ENCODE data around the gene GMCL2.
"Not testable (repeated sequence)": the region's sequence is repeated elsewhere in the genome, so short reads cannot be mapped to it uniquely, and the experiment has no call there.

Gene GMCL2

DNA sequence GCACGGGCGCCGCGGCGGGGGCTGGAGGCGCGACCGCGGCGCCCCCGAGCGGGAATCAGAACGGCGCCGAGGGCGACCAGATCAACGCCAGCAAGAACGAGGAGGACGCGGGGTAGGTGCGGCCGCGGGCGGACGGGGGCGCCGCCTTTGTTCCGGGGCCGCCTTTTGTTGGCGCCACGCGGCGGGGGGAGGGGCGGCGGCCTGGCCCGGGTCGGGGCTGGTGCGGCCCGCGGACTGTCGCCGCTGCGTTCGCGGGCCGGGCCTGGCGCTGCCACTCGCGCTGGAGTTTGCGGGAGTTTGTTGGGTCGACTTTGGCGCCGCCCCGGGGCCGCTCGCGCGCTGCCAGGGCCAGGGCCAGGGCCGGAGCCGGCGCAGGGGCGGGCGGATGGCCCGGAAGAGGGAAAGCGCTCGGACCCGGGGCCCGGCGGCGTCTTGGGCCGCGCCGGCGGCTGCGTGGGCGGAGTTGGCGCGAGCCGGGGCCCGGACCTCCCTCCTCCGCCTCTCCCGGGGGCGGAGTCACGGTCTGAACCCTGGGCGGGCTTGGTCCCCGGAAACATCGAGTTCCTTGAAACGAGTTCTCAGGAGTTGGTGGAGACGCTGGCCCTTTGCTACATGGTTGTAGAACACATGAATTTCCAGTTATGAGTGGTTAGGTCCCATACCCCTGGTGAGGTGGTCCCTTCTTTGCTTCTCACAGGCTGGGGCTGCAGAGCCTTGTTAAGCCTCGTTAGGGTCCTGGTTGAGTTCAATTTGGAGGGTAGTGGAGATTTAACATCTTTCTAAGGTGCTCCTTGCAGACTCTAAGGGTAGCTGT lies 18.0 kb upstream of the GMCL2 start:
- peak; percentile 85 to 94 (median 90) for DNase-seq

DNA sequence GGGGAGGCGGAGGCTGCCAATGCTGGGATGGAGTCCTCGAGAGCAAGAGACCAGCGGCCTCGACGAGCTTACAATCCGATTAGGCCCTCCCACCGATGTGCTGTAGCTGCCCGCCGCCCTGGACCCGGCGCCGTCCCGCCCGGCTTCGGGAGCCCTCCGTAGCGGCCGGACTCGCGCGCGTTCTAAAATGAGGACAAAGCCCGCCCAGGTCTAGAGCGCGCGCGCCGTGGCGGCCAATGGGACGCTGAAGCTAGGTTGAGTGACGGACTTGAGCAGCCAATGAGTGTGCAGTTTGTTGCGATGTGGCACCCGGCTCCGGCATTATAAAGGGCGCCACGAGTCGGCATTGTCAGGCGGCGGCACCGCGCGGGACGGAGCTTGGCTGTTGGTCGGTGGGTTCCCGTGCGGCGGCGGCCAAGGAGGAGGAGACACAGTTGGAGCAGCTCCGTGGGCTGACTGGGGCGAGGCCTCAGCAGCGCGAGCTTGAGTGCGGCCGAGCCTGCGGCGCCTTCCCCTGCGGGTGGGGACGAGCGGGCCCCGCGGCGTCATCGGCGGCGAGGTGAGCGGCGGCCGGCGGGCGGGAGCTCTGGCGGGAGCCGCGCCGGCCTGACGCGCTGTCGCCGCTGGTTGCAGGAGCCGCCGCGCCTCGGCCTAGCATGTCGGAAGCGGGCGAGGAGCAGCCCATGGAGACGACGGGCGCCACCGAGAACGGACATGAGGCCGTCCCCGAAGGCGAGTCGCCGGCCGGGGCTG lies 17.2 kb upstream of the GMCL2 start, which contains the start of gene HNRNPAB:
TSS of gene HNRNPAB (plus strand) at position 352 of the 753 bp plus-strand sequence. CDS start at position 657, 305 bp downstream.
- DNase-seq, result peak; percentile 97 to 99 (median 97)

DNA sequence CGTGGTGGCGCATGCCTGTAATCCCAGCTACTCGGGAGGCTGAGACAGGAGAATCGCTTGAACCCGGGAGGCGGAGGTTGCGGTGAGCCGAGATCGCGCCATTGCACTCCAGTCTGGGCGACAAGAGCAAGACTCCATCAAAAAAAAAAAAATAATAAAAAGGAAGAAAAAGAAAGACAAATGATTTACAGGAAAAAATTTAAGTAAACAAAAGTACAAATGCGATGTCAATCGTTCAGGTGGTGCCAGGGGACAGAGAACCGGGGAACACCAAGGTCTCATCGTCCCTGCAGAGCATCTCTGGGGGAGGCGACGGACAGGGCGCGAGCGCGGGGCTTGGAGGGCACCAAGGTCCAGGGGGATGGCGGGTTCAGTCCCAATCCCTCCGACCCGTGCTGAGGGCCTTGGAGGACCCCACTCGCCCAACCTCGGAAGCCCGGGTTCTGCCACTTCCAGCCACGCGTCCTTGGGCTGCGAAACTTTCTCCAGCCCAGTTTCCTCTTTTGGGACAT lies 16.6 kb upstream of the GMCL2 start:
- no peak for DNase-seq

DNA sequence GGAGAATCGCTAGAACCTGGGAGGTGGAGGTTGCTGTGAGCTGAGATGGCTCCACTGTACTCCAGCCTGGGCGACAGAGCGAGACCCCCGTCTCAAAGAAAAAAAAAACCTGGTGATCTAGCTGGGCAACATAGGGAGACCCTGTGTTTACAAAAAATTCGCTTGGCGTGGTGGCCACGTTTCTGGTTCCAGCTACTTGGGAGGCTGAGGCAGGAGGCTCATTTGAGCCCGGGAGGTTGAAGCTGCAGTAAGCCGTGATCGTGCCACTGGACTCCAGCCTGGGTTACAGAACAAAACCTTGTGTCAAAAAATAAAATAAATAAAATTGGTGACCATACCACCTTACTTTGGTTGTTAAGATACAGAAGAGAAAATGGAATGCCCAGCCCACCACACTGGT lies 15.4 kb upstream of the GMCL2 start:
- DNase-seq, result no peak

DNA sequence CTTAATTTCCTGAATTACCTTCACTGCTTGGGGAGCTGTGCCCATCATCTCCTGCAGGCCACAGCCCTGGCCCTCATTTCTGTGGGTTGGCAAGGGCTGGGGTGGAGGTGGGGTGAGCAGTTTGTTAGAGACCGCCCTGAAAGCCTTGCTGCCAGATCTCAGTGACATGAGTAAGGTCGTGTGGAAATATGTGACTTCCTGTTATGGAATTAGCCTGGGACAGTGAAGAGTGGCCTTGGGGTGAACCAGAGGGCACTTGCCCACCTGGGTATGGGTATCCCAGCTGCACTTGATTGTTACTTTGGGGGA lies 14.7 kb upstream of the GMCL2 start:
- DNase-seq, result peak; percentile 44 to 63 (median 58)

DNA sequence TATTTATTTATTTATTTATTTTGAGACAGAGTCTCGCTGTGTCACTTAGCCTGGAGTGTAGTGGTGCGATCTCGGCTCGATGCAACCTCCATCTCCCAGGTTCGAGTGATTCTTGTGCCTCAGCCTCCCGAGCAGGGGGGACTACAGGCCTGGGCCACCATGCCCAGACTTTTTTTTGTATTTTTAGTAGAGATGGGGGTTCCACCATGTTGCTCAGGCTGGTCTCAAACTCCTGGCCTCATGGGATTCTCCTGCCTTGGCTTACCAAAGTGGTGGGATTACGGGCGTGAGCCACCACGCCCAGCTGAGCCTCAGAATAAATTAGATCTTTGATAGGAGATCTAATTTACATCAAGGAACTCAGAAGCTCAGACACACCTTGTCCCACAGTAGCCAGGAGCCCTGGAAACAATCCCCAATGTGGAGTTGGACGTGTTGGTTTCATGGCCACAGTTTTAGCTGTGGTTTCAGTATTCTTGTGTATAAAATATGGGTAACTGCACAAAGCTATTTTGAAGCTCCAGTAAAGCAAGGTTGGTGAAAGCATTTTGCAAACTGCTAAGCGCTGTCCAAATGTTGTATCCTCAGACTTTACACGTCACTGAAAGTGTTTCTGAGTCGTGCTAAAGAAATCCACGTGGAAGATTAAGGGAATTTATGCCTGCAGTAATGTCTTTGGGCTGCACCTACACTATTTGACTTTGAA lies 14.2 kb upstream of the GMCL2 start:
- DNase-seq, result no peak

DNA sequence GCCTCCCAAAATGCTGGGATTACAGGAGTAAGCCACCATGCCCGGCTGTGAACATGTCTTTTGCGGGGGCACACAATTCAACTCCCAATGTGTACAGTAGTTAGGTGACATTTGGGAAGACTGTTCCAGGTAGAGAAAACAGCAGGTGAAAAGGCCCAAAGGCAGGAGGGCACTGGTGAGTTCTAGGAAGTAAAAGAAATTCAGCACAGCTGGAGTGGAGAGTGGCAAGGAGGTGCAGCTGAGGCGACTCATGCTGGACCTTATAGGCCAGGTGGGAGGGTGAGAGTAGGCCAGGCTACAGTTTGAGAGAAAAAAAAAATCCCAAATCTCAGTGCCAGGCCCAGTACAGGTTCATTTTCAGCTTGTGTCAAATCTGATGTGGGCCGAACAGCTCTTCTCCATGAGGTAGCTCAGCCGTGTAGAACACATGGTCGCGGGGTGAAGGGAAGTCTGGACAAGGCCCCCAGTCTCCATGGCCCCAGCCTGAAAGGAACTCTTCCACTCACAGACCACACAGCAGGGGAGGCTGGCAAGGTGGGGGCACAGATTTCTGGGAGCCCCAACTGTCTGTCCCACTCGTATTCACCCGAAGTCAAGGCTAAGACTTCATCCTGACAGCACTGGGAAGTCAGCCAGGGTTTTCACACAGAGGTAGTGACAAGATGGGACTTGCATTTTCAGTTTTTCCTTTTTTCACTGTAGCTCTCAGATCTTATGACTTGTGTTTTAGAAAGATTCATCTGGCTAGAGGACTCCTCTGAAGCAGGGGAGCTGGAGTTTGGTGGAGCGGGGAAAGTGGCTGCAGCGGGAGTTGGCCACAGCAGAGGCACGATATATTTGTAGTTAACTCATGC lies 12.6 kb upstream of the GMCL2 start:
- no peak for DNase-seq

DNA sequence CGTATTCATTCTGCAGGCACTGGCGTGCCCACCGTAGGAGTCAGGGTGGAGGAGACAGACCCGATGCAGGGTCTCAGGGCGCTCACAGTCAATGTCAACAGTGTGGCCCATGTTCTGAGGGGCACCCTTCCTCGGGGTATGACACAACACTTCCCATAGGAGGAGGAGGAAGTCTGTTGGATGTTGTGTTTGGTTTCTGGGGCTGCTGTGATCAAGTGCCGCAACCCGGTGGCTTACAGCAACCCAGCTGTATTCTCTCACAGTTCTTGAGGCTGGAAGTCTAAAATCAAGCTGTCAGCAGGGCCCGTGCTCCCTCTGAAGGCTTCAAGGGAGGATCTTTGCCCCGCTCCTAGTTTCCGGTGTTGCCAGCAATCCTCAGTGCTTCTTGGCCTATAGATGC lies 11.5 kb upstream of the GMCL2 start:
- peak in 1 of 3 donors; percentile 18 for DNase-seq

DNA sequence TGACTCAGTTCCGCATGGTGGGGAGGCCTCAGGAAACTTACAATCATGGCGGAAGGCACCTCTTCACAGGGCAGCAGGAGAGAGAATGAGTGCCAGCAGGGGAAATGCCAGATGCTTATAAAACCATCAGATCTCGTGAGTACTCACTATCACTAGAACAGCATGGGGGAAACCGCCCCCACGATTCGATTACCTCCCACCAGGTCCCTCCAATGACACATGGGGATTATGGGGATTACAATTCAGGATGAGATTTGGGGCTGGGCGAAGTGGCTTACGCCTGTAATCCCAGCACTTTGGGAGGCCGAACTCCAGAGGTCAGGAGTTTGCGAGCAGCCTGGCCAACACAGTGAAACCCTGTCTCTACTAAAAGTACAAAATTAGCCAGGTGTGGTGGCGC lies 11.0 kb upstream of the GMCL2 start:
- not testable (repeated sequence) for DNase-seq

DNA sequence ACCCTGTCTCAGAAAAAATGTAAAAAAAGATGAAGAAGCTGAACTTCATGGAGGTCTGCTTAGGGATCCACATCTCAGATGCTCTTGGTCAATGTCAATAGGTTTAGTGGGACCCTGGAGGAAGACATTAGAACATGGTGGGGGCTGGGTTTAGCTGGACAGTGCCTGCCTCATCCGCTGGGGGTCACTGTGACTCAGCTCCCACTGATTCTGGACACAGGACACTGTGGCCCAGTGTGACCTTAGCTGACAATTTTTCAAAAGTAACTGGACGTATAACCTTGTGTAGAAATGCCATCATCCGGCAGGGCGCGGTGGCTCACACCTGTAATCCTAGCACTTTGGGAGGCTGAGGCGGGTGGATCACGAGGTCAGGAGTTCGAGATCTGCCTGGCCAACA lies 9.8 kb upstream of the GMCL2 start:
- DNase-seq, result no peak

DNA sequence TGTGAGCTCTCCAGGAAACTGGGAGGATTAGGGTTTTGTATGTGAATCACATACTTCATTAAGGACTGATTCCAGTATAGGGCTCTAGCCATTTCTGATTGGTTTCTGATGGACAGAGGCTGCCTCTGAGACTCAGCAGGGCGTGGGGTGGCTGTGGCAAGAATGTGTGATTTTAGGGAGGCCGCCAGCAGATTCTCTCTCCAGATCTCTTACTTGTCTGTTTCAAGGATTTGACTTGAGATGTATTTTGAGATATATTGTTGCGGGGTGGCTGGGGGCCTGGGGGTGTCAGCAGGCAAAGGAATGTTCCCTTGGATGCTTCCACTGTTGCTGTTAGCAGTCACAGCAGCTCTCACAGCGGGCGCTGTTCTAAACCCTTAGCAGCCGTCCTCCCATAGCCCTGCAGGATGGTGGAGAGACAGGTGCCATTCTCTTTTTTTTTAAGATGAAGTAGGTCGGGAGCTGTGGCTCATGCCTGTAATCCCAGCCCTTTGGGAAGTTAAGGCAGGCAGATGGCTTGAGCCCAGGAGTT lies 9.2 kb upstream of the GMCL2 start:
- no peak for DNase-seq

DNA sequence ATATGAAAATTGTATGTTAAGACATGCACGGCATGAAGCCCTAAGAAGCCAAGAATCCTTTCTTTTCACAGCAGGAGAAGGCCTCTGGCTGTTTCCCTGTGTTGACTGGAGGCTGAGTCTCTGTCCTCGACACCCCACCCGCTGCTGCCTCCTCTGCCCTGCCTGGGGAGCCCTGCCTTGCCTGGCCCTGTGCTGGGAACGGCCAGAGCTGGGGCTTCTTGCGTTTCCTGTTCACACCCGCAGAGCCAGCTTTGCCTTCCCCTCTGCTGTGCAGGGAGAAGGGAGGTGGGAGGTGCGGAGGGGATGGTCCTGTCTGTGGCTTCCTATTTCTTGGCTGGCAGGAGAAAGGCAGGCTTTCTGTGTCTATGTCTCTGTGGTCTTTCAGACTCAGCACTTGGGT lies 6.9 kb upstream of the GMCL2 start:
- peak; percentile 35 to 58 (median 38) for DNase-seq

DNA sequence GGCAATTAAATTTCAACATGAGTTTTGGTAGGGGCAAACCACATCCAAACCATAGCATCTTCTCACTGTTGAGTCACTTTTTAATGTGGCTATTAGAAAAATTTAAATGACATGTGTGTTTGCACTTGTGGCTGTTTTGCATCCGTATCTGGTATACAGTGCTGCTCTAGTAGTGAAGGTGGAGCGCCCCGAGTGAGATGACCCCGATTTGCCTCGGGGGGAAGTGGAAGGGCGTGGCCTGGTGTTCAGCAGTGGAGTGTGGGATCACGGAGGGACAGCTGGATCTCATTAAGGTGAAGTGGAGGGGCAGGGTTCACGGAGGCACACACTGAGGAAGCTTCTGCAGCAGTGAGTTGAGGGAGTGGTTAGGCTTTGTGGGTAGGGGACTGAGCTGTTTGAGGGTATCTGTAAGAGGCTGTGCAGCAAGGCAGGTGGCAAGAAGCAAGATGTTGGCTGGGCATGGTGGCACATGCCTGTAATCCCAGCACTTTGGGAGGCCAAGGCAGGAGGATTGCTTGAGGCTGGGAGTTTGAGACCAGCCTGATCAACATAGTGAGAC lies 6.2 kb upstream of the GMCL2 start:
- DNase-seq, result no peak

DNA sequence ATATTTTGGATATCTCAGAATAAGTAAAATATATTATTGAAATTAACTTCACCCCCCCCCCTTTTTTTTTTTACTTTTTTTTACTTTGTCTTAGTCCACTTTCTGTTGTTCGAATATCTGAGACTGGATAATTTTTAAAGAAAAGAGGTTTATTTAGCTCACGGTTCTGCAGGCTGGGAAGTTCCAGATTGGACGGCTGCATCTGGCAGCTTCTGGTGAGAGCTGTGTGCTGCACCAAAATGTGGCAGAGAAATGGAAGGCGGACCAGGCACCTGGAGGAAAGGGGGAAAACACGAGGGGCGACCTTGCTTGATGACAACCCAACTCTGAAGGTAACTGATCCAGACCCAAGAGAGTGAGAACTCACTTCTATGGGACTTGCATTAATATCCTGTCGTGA lies 5.6 kb upstream of the GMCL2 start:
- DNase-seq, result no peak

DNA sequence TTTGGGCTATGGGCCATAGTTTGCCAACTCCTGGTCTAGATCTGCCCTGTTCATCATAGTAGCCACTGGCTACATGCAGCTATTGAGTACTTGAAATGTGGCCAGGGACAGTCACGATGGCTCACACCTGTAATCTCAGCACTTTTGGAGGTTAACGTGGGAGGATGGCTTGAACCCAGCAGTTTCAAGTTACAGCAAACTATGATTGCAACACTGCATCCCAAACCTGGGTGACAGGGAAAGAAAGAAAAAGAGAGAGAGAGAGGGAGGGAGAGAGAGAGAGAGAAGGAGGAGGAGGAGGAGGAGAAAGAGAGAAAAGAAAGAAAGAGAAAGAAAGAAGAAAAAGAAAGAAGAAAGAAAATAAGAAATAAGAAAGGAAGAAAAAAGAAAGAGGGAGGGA lies 5.1 kb upstream of the GMCL2 start:
- no peak for DNase-seq

DNA sequence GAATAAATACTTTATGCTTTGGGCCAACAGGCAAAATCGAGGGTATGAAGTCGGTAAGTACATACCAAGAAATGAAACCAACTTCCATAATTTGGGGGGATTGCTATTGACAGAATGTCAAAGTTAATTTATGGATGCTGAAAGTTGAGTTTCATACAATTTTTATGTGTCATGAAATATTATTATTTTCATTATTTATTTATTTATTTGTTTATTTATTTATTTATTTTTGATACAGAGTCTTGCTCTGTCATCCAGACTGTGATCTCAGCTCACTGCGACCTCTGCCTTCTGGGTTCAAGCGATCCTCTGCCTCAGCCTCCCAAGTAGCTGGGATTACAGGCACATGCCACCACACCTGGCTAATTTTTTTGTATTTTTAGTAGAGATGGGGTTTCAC lies 4.5 kb upstream of the GMCL2 start:
- DNase-seq, result no peak

DNA sequence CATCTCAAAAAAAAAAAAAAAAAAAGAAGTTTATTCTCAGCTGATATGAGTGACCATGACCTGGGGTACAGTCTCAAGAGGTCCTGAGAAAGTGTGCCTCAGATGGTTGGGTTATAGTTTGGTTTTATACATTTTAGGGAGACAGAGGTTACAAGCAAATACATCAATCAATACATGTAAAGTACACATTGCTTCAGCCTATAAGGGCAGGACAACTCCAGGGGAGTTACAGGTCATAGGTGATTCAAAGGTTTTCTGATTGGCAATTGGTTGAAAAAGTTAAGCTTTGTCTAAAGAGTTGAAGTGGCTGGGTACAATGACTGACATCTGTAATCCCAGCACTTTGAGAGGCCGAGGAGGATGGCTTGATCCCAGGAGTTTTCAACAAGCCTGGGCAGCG lies 2.3 kb upstream of the GMCL2 start:
- no peak for DNase-seq

DNA sequence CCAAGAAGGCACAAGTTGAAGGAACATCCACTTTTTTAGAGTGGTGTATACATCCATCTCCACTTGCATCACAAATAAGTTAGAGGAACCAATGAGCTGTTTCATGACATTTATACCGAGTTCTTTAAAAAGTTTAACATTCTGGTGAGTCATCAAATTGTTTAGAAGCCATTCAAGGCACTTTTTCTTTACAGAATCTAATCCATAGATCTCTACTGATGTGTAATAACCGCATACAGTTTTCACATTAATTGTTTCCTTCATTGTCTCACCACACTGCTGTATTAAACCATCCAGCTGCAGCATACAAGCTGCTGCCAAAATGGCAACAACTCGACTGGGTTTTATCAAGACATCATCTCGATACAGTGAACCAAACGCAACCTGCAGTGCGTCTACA lies 744 bp downstream of the GMCL2 start:
- DNase-seq, result peak in 2 of 3 donors; percentile 45 to 46

DNA sequence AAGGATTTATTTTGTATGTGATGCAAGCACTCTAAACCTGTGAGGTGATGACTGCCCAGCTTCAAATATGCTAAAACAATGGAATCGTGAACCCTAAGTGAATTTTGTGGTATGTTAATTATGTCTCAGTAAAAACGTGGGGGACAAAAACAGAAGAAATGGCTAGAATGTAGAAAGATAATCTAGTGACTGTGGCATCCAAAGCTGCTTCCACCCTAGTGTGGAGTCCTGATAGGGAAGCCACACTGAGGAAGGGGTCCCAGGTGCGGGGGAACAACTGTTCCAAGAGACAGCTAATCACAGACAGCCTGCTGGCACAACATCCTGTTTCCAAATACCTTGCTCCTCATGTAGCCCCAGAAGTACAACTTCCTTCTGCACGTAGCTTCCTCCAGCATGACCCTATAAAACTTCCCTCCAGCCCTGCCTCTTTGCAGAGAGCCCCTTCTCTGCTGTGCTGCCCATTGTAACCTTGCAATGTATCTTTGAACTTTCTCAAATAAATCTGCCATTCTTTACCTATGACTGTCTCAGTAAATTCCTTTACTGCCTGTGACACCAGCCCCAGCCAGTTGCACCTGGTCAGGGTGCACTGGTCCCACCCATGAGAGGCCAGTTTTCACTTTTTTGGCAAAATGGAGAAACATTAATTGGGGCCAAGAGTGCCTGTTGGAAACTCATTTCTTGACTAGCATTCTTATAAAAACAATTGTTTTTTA lies 4.9 kb downstream of the GMCL2 start:
- DNase-seq, result peak in 2 of 3 donors; percentile 17 to 21

DNA sequence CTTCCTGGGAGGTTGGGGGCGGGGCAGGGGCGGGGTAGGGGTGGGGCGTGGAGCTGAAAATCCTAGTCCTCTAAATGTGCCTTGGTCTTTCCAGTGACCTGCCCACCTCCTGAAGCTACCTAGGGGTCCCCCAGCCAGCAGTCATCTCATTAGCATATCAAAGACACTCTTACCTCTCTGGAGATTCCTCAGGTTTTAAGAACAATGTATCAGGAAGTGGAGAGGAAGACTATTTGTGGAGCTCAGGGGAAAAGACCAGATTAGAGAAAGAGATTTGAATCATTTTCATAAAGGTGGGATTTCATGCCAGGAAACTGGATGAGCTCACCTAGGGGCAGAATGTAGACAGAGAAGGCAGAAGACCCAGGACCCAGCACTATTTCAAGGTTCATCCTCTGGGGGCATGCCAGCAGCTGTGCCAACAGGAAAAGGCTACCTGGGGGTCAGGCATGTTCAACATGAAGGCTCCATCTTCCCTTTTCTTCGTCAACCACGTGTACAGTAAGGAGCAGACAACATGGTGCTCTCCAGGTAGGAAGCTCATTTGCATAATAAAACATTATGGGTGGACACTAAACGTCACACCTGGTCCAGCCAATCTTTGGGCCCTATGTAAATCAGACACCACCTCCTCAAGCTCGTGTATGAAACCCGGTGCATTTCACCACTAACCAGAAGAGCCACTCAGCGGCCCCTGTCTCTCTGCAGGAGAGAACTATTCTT lies 6.9 kb downstream of the GMCL2 start:
- no peak for DNase-seq

DNA sequence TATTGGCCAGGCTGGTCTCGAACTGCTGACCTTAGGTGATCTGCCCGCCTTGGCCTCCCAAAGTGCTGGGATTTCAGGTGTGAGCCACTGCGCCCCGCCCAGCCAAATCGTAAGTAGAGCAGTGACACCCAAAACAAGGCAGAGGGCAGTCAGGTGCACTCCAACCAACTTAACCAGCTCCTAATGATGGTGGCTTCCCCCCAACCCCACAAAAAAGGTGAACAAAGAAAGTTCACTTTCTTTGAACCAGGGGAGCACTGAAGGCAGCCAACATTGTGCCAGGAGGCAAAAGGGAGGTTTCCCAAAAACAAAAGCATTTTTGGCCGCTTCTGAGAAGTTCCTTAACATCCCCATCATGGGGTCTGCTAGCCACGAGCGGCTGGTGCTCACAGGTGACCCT lies 9.6 kb downstream of the GMCL2 start:
- no peak for DNase-seq
